Measurements from ENCODE around the gene PCNT.

DNA sequence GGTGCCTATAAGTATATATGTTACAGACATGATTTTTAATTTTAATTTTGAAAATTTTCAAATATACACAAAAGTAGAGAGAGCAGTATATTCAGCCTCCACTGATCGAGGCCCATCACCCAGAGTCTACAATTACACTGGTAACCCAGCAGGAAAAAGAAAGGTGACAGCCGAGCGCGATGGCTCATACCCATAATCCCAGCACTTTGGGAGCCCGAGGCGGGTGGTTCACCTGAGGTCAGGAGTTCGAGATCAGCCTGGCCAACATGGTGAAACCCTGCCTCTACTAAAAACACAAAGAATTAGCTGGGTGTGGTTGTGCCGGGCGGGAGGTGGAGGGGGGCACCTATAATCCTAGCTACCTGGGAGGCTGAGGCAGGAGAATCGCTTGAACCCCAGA lies 36.4 kb upstream of the PCNT start:
- TF ChIP-seq, protein P1, sequence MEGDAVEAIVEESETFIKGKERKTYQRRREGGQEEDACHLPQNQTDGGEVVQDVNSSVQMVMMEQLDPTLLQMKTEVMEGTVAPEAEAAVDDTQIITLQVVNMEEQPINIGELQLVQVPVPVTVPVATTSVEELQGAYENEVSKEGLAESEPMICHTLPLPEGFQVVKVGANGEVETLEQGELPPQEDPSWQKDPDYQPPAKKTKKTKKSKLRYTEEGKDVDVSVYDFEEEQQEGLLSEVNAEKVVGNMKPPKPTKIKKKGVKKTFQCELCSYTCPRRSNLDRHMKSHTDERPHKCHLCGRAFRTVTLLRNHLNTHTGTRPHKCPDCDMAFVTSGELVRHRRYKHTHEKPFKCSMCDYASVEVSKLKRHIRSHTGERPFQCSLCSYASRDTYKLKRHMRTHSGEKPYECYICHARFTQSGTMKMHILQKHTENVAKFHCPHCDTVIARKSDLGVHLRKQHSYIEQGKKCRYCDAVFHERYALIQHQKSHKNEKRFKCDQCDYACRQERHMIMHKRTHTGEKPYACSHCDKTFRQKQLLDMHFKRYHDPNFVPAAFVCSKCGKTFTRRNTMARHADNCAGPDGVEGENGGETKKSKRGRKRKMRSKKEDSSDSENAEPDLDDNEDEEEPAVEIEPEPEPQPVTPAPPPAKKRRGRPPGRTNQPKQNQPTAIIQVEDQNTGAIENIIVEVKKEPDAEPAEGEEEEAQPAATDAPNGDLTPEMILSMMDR (IDR thresholded peaks at IDR 0.05 in 4 of 5, conservative IDR thresholded peaks at IDR 0.05 in 1 of 5) = no peak
- TF ChIP-seq POLR2A (IDR thresholded peaks at IDR 0.05) = no peak
